NOMO-1 (cell line): ENCODE data around the gene DOK7.
A peak's percentile ranks its signal among the peaks of the same experiment; 100 is the strongest.
"Not testable (repeated sequence)": the region's sequence is repeated elsewhere in the genome, so short reads cannot be mapped to it uniquely, and the experiment has no call there.

Experiments used
- DNase-seq, 2 experiments: peaks; one replicate each; lab custom pipeline; 2025; ENCODE audit not compliant: unreplicated experiment in 2 of 2; lab: John Stamatoyannopoulos, UW

The DOK7 gene

GRCh38 chr4:3441501-3442459 lies 21.3 kb upstream of the DOK7 start, which contains the start of gene HGFAC:
Gene HGFAC (plus strand): TSS chr4:3441968. CDS start chr4:3442002, 34 bp downstream.
- DNase-seq: no peak

GRCh38 chr4:3442460-3442958 lies 20.6 kb upstream of the DOK7 start:
- DNase-seq: no peak

GRCh38 chr4:3442959-3443749 lies 20.0 kb upstream of the DOK7 start:
- peak; percentile 26 to 52 for DNase-seq

- no peak for DNase-seq
Measured at GRCh38 chr4:3443750-3444309, 19.3 kb upstream of the DOK7 start.

GRCh38 chr4:3444351-3445110 lies 18.6 kb upstream of the DOK7 start:
- DNase-seq: no peak

GRCh38 chr4:3445111-3445820 lies 17.8 kb upstream of the DOK7 start:
- no peak for DNase-seq

- no peak for DNase-seq
Measured at GRCh38 chr4:3445829-3446545, 17.1 kb upstream of the DOK7 start.

GRCh38 chr4:3446631-3447320 lies 16.3 kb upstream of the DOK7 start:
- DNase-seq: no peak

GRCh38 chr4:3447431-3448395 lies 15.4 kb upstream of the DOK7 start:
- no peak for DNase-seq

GRCh38 chr4:3449047-3449573 lies 14.0 kb upstream of the DOK7 start:
- no peak for DNase-seq

GRCh38 chr4:3449574-3450534 lies 13.3 kb upstream of the DOK7 start:
- DNase-seq: no peak

GRCh38 chr4:3450643-3451042 lies 12.5 kb upstream of the DOK7 start:
- DNase-seq: no peak

- no peak for DNase-seq
Measured at GRCh38 chr4:3451956-3452355, 11.2 kb upstream of the DOK7 start.

GRCh38 chr4:3452376-3452775 lies 10.7 kb upstream of the DOK7 start:
- DNase-seq: no peak

GRCh38 chr4:3455596-3455995 lies 7.5 kb upstream of the DOK7 start:
- not testable (repeated sequence) for DNase-seq

- DNase-seq: no peak
Measured at GRCh38 chr4:3458371-3458770, 4.7 kb upstream of the DOK7 start.
